WTC11 (cell line): ENCODE measurements around the gene MEGF6. TPM values are rescaled to one million over a fixed set of nuclear protein-coding genes. Genes with fewer than 3 reads are reported as not detected.

Experiments used
- ATAC-seq: fragments of 200-7000 bp; cut with Tn5 transposase; 2 replicates; pipeline ENCODE4 v1.10.0; 2021; ENCODE audit warnings: mild to moderate bottlenecking, moderate library complexity
- CTCF ChIA-PET: fragments of 300-600 bp; sonication (Branson Sonifier 250); formaldehyde crosslinking; loops from one replicate; lab custom pipeline; 2021; ENCODE audit warnings: antibody characterized with exemption; lab: Charles Lee
- POLR2A ChIA-PET: fragments of 350-600 bp; sonication (Branson Sonifier 250); formaldehyde crosslinking; loops from one replicate; lab custom pipeline; 2021; ENCODE audit warnings: antibody characterized with exemption; lab: Charles Lee
- DNase-seq: peaks from one replicate; pipeline ENCODE4 v3.0.0; 2021; ENCODE audit warnings: low spot score
- H3K27ac Mint-ChIP-seq: 2 replicates; pipeline ENCODE4 v1.8.0; 2021; ENCODE audit warnings: mixed read lengths
- H3K27me3 Mint-ChIP-seq: 2 replicates; pipeline ENCODE4 v1.8.0; 2021; ENCODE audit warnings: low read depth, mild to moderate bottlenecking, moderate library complexity, mixed read lengths
- H3K36me3 Mint-ChIP-seq: 2 replicates; pipeline ENCODE4 v1.8.0; 2021; ENCODE audit warnings: mixed read lengths
- H3K4me1 Mint-ChIP-seq: 2 replicates; pipeline ENCODE4 v1.8.0; 2022; ENCODE audit warnings: mixed read lengths
- H3K4me3 Mint-ChIP-seq: 2 replicates; pipeline ENCODE4 v1.8.0; 2021; ENCODE audit warnings: mild to moderate bottlenecking, moderate library complexity, mixed read lengths
- H3K9me3 Mint-ChIP-seq: 2 replicates; pipeline ENCODE4 v1.8.0; 2021; ENCODE audit warnings: mixed read lengths
- CREM ChIP-seq: sonication (generic); formaldehyde crosslinking; IDR thresholded peaks from 2 replicates; pipeline ENCODE4 v1.8.1; 2022; ENCODE audit warnings: mild to moderate bottlenecking, missing genetic modification reagents, moderate library complexity
- E2F4 ChIP-seq: sonication (generic); formaldehyde crosslinking; IDR thresholded peaks from 2 replicates; pipeline ENCODE4 v1.8.1; 2022; ENCODE audit warnings: low read depth, mild to moderate bottlenecking, moderate library complexity, missing genetic modification reagents, borderline replicate concordance
- ESRRA ChIP-seq: sonication (generic); formaldehyde crosslinking; IDR thresholded peaks from 2 replicates; pipeline ENCODE4 v1.8.1; 2022; ENCODE audit warnings: mild to moderate bottlenecking, missing genetic modification reagents, borderline replicate concordance
- FOXP1 ChIP-seq: sonication (generic); formaldehyde crosslinking; IDR thresholded peaks from 2 replicates; pipeline ENCODE4 v1.8.0; 2022; ENCODE audit warnings: missing genetic modification reagents, mild to moderate bottlenecking, moderate library complexity, borderline replicate concordance
- GABPB1 ChIP-seq: sonication (generic); formaldehyde crosslinking; IDR thresholded peaks from 2 replicates; pipeline ENCODE4 v1.8.1; 2023; ENCODE audit warnings: mild to moderate bottlenecking, missing genetic modification reagents
- GTF2I ChIP-seq: fragments of 250-450 bp; sonication (Bioruptor Pico); conservative IDR thresholded peaks from 2 replicates; pipeline ENCODE4 v1.4.0; 2021; ENCODE audit warnings: mild to moderate bottlenecking
- MAX ChIP-seq: sonication (generic); formaldehyde crosslinking; IDR thresholded peaks from 2 replicates; pipeline ENCODE4 v1.8.0; 2022; ENCODE audit warnings: mild to moderate bottlenecking, missing genetic modification reagents
- NFYB ChIP-seq: sonication (generic); formaldehyde crosslinking; conservative IDR thresholded peaks from 2 replicates; pipeline ENCODE4 v1.8.0; 2022; ENCODE audit warnings: low read depth, missing genetic modification reagents
- NR3C1 ChIP-seq: sonication (generic); formaldehyde crosslinking; conservative IDR thresholded peaks from 2 replicates; pipeline ENCODE4 v1.8.1; 2023; ENCODE audit warnings: low read depth, mild to moderate bottlenecking, missing genetic modification reagents
- PREB ChIP-seq: sonication (generic); formaldehyde crosslinking; IDR thresholded peaks from 2 replicates; pipeline ENCODE4 v1.8.1; 2022; ENCODE audit warnings: mild to moderate bottlenecking, missing genetic modification reagents, moderate library complexity, borderline replicate concordance
- RELA ChIP-seq: sonication (generic); formaldehyde crosslinking; IDR thresholded peaks from 2 replicates; pipeline ENCODE4 v1.8.1; 2022; ENCODE audit warnings: missing genetic modification reagents, mild to moderate bottlenecking, borderline replicate concordance
- SP1 ChIP-seq: sonication (generic); formaldehyde crosslinking; conservative IDR thresholded peaks from 2 replicates; pipeline ENCODE4 v1.8.1; 2022; ENCODE audit warnings: missing genetic modification reagents
- TEAD4 ChIP-seq: sonication (generic); formaldehyde crosslinking; IDR thresholded peaks from 2 replicates; pipeline ENCODE4 v1.8.0; 2022; ENCODE audit warnings: mild to moderate bottlenecking, missing genetic modification reagents
- ZNF232 ChIP-seq: sonication (generic); formaldehyde crosslinking; IDR thresholded peaks from 2 replicates; pipeline ENCODE4 v1.8.0; 2022; ENCODE audit warnings: mild to moderate bottlenecking, missing genetic modification reagents
- ZNF396 ChIP-seq: fragments of 250-450 bp; sonication (Bioruptor Pico); IDR thresholded peaks from 2 replicates; pipeline ENCODE4 v1.8.0; 2021; ENCODE audit warnings: mild to moderate bottlenecking, moderate library complexity, borderline replicate concordance
- ZNF423 ChIP-seq: fragments of 250-450 bp; sonication (Bioruptor Pico); IDR thresholded peaks from 2 replicates; pipeline ENCODE4 v2.1.2; 2022; ENCODE audit warnings: mild to moderate bottlenecking, moderate library complexity
- ZNF425 ChIP-seq: fragments of 250-450 bp; sonication (Bioruptor Pico); conservative IDR thresholded peaks from 2 replicates; pipeline ENCODE4 v1.9.0; 2021; ENCODE audit warnings: mild to moderate bottlenecking
- ZNF512 ChIP-seq: sonication (generic); formaldehyde crosslinking; IDR thresholded peaks from 2 replicates; pipeline ENCODE4 v1.8.1; 2022; ENCODE audit warnings: missing genetic modification reagents, borderline replicate concordance
- ZNF671 ChIP-seq: fragments of 250-450 bp; sonication (Bioruptor Pico); IDR thresholded peaks from 2 replicates; pipeline ENCODE4 v1.8.0; 2021; ENCODE audit warnings: mild to moderate bottlenecking
- total RNA-seq: library from RNA; stranded (reverse); gene quantifications from 3 replicates; pipeline ENCODE4 v1.2.3, GENCODE V29; 2021
- TF ChIP-seq, protein P1 (sequence below): sonication (generic); formaldehyde crosslinking; IDR thresholded peaks from 2 replicates; pipeline ENCODE4 v1.8.1; 2022; ENCODE audit warnings: mild to moderate bottlenecking, moderate library complexity, missing genetic modification reagents
- TF ChIP-seq, protein P2 (sequence below): sonication (generic); formaldehyde crosslinking; IDR thresholded peaks from 2 replicates; pipeline ENCODE4 v1.8.1; 2023; ENCODE audit warnings: mild to moderate bottlenecking, missing genetic modification reagents

MEGF6 gene
- total RNA-seq, 1 experiment from 2014 or later = 24.9 TPM

GRCh38 chr1:3649342-3650247, 38.3 kb upstream of the MEGF6 start, which contains the start of gene WRAP73:
Gene WRAP73, minus strand, starts transcription at chr1:3650103. Its CDS starts 104 bp downstream, at chr1:3649999.
- H3K27me3 Mint-ChIP-seq = peaks cover 40% of the 10 kb centered on the region
- H3K4me3 Mint-ChIP-seq = peak within 1 kb of the TSS; percentile 82
- ChIA-PET CTCF (interaction anchor here (1.1 to 1.4 kb wide), 3 partner anchors 35 to 85 kb away, joined by 3 to 4 read pairs (median 3); no protein-coding TSS in a partner anchor), POLR2A (interaction anchor here (0.6 kb wide), 1 partner anchor 1757 kb away, joined by 3 read pairs; no protein-coding TSS in a partner anchor)
- H3K36me3 Mint-ChIP-seq = peaks cover 15% of the 10 kb centered on the region
- ATAC-seq = peak; percentile 43
- DNase-seq = peak; percentile 90
- peaks cover 10% of the 10 kb centered on the region for H3K4me1 Mint-ChIP-seq
- H3K9me3 Mint-ChIP-seq = no peaks in the 10 kb centered on the region
- H3K27ac Mint-ChIP-seq = no peak within 1 kb of the TSS
- TF ChIP-seq RELA (CRISPR knock-in tag) (0 out of 2 replicates have a peak, but pooled peaks have one; percentile 16), E2F4 (CRISPR knock-in tag) (no peak), ZNF425 (no peak), GABPB1 (CRISPR knock-in tag) (0 out of 2 replicates have a peak, but pooled peaks have one; percentile 35), GTF2I (no peak), SP1 (peak; percentile 34; the same call in 1 of the 2 replicates), NFYB (CRISPR knock-in tag) (peak; percentile 81), NR3C1 (no peak), ESRRA (CRISPR knock-in tag) (0 out of 2 replicates have a peak, but pooled peaks have one; percentile 32), TEAD4 (CRISPR knock-in tag) (no peak), ZNF232 (CRISPR knock-in tag) (no peak), ZNF423 (CRISPR knock-in tag) (peak; percentile 50; the same call in 1 of the 2 replicates), PREB (CRISPR knock-in tag) (no peak), FOXP1 (CRISPR knock-in tag) (0 out of 2 replicates have a peak, but pooled peaks have one; percentile 56), MAX (CRISPR knock-in tag) (peak; percentile 44; the same call in 1 of the 2 replicates), ZNF396 (no peak), CREM (CRISPR knock-in tag) (0 out of 2 replicates have a peak, but pooled peaks have one; percentile 52), ZNF671 (CRISPR knock-in tag) (no peak), ZNF512 (no peak)
- TF ChIP-seq, protein P1, sequence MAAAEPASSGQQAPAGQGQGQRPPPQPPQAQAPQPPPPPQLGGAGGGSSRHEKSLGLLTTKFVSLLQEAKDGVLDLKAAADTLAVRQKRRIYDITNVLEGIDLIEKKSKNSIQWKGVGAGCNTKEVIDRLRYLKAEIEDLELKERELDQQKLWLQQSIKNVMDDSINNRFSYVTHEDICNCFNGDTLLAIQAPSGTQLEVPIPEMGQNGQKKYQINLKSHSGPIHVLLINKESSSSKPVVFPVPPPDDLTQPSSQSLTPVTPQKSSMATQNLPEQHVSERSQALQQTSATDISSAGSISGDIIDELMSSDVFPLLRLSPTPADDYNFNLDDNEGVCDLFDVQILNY (CRISPR knock-in tag) = no peak
- TF ChIP-seq, protein P2, sequence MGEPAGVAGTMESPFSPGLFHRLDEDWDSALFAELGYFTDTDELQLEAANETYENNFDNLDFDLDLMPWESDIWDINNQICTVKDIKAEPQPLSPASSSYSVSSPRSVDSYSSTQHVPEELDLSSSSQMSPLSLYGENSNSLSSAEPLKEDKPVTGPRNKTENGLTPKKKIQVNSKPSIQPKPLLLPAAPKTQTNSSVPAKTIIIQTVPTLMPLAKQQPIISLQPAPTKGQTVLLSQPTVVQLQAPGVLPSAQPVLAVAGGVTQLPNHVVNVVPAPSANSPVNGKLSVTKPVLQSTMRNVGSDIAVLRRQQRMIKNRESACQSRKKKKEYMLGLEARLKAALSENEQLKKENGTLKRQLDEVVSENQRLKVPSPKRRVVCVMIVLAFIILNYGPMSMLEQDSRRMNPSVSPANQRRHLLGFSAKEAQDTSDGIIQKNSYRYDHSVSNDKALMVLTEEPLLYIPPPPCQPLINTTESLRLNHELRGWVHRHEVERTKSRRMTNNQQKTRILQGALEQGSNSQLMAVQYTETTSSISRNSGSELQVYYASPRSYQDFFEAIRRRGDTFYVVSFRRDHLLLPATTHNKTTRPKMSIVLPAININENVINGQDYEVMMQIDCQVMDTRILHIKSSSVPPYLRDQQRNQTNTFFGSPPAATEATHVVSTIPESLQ (CRISPR knock-in tag) = no peak
